ENCODE results near the gene HAUS1.

- no peak for TF ChIP-seq CTCF (IDR thresholded peaks at IDR 0.05; ENCODE audit: low read depth, low read length)
- TF ChIP-seq POLR2A (IDR thresholded peaks at IDR 0.05; ENCODE audit: extremely low read depth, insufficient read length), result no peak
- TF ChIP-seq MAX (IDR thresholded peaks at IDR 0.05; ENCODE audit: low read depth, low read length), result no peak
These were observed 54.3 kb downstream of the HAUS1 start for GRCh38 chr18:46158499-46158898.
